HEK293T (cell line): ENCODE measurements around the gene BPI.
"Not testable (repeated sequence)": the region's sequence is repeated elsewhere in the genome, so short reads cannot be mapped to it uniquely, and the experiment has no call there.

Experiments
- CTCF ChIA-PET: fragments of 350-600 bp; formaldehyde crosslinking; extraction: SDS; loops from one replicate; lab custom pipeline; 2021; ENCODE audit warnings: antibody characterized with exemption, inconsistent platforms; lab: Yijun Ruan, JAX
- POLR2A ChIA-PET: fragments of 350-600 bp; formaldehyde crosslinking; extraction: SDS; loops from one replicate; lab custom pipeline; 2020; ENCODE audit warnings: antibody characterized with exemption, inconsistent platforms; lab: Yijun Ruan, JAX
- DNase-seq: peaks from one replicate; pipeline ENCODE4 v3.0.0; 2012; ENCODE audit warnings: mixed read lengths; ENCODE audit errors: extremely low spot score
- ARNT ChIP-seq: fragments of 450-650 bp; IDR thresholded peaks from 2 replicates; pipeline ENCODE4 v1.6.1; 2017; ENCODE audit warnings: mild to moderate bottlenecking
- BHLHE40 ChIP-seq: fragments of 450-650 bp; IDR thresholded peaks from 2 replicates; pipeline ENCODE4 v1.6.1; 2016; ENCODE audit warnings: mild to moderate bottlenecking, moderate library complexity, borderline replicate concordance
- CTBP1 ChIP-seq: fragments of 450-650 bp; IDR thresholded peaks from 2 replicates; pipeline ENCODE4 v1.6.1; 2016; ENCODE audit warnings: borderline replicate concordance
- ELF4 ChIP-seq: fragments of 450-650 bp; IDR thresholded peaks from 2 replicates; pipeline ENCODE4 v1.6.1; 2017; ENCODE audit warnings: antibody characterized with exemption
- FOXA1 ChIP-seq: fragments of 450-650 bp; IDR thresholded peaks from 2 replicates; pipeline ENCODE4 v1.6.1; 2016; ENCODE audit warnings: mild to moderate bottlenecking
- FOXK2 ChIP-seq: fragments of 450-650 bp; IDR thresholded peaks from 2 replicates; pipeline ENCODE4 v1.6.1; 2016; ENCODE audit warnings: mild to moderate bottlenecking
- FOXM1 ChIP-seq: fragments of 450-650 bp; IDR thresholded peaks from 2 replicates; pipeline ENCODE4 v1.6.1; 2017; ENCODE audit warnings: mild to moderate bottlenecking, borderline replicate concordance
- HDGF ChIP-seq: fragments of 450-650 bp; IDR thresholded peaks from 2 replicates; pipeline ENCODE4 v1.6.1; 2017; ENCODE audit warnings: antibody characterized with exemption, borderline replicate concordance
- L3MBTL2 ChIP-seq: fragments of 450-650 bp; conservative IDR thresholded peaks from 2 replicates; pipeline ENCODE4 v1.6.1; 2016; ENCODE audit warnings: mild to moderate bottlenecking
- LEF1 ChIP-seq: fragments of 450-650 bp; IDR thresholded peaks from 2 replicates; pipeline ENCODE4 v1.6.1; 2017; ENCODE audit warnings: mild to moderate bottlenecking, borderline replicate concordance
- NFRKB ChIP-seq: fragments of 450-650 bp; IDR thresholded peaks from 2 replicates; pipeline ENCODE4 v1.6.1; 2016; ENCODE audit warnings: mild to moderate bottlenecking, moderate library complexity
- SP1 ChIP-seq: fragments of 450-650 bp; IDR thresholded peaks from 2 replicates; pipeline ENCODE4 v1.6.1; 2017
- SUZ12 ChIP-seq: fragments of 450-650 bp; IDR thresholded peaks from 2 replicates; pipeline ENCODE4 v1.6.1; 2016; ENCODE audit warnings: mild to moderate bottlenecking
- TARDBP ChIP-seq: fragments of 450-650 bp; IDR thresholded peaks from 2 replicates; pipeline ENCODE4 v1.6.1; 2016
- ZNF384 ChIP-seq: fragments of 450-650 bp; IDR thresholded peaks from 2 replicates; pipeline ENCODE4 v1.6.1; 2016
- TF ChIP-seq, protein P1 (sequence below): fragments of 450-650 bp; IDR thresholded peaks from 2 replicates; pipeline ENCODE4 v1.6.1; 2016

BPI gene

DNA sequence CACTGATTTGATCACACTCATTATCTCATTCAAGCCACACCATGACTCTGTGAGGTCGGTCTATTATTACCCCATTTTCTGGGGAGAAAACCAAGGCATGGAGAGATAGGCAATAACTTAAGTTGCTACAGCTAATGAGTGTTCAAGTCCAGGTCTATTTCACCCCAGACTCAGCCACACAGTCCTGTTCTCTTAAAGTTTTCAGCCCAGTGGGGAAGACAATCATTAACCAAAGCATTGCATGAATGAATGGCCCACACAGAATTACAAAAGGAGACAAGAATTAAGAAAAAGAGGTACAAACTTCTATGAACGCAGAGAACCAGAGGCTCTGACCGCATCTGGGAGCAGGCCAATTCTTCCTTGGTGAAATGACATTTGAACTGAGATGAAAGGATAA is 7.1 kb downstream of the BPI start:
- ChIA-PET POLR2A (interaction anchor here (0.6 kb wide), 1 partner anchor 260 kb away, joined by 3 read pairs; no protein-coding TSS in a partner anchor), CTCF (no interaction called here)
- TF ChIP-seq TARDBP, result no peak
- TF ChIP-seq, protein P1, sequence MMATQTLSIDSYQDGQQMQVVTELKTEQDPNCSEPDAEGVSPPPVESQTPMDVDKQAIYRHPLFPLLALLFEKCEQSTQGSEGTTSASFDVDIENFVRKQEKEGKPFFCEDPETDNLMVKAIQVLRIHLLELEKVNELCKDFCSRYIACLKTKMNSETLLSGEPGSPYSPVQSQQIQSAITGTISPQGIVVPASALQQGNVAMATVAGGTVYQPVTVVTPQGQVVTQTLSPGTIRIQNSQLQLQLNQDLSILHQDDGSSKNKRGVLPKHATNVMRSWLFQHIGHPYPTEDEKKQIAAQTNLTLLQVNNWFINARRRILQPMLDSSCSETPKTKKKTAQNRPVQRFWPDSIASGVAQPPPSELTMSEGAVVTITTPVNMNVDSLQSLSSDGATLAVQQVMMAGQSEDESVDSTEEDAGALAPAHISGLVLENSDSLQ, result no peak
- TF ChIP-seq L3MBTL2, result no peak
- no peak for TF ChIP-seq ELF4
- no peak for TF ChIP-seq SP1
- no peak for TF ChIP-seq ZNF384
- TF ChIP-seq ARNT, result no peak
- no peak for TF ChIP-seq BHLHE40
- TF ChIP-seq LEF1, result no peak
- no peak for TF ChIP-seq FOXK2
- TF ChIP-seq SUZ12, result no peak
- TF ChIP-seq FOXM1, result no peak
- no peak for TF ChIP-seq FOXA1
- no peak for TF ChIP-seq NFRKB
- no peak for TF ChIP-seq CTBP1
- no peak for TF ChIP-seq HDGF
- DNase-seq, result no peak

- no peak for DNase-seq
- ChIA-PET CTCF (no interaction called here), POLR2A (no interaction called here)
- TF ChIP-seq NFRKB (no peak), FOXA1 (no peak), HDGF (no peak), ELF4 (no peak), BHLHE40 (no peak), TARDBP (no peak), FOXK2 (no peak), SUZ12 (no peak)
These were observed 7.5 kb downstream of the BPI start for GRCh38 chr20:38311491-38311890.

DNA sequence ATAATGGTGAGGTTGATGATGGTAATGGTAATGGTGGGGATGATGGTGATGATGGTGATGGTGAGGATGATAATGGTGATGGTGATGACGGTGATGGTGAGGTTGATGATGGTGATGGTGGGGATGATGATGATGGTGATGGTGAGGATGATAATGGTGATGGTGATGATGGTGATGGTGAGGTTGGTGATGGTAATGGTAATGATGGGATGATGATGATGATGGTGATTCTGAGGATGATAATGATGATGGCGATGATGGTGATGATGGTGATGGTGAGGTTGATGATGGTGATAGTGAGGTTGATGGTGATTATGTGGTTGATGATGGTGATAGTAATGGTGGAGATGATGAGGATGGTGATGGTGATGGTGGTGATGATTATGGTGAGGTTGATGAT is 9.7 kb downstream of the BPI start:
- TF ChIP-seq FOXK2 (no peak), NFRKB (no peak), ELF4 (no peak), TARDBP (no peak)
- DNase-seq, result no peak
- POLR2A ChIA-PET, result no interaction called here
- CTCF ChIA-PET, result no interaction called here

GRCh38 chr20:38314350-38314749 is 10.4 kb downstream of the BPI start:
- CTCF ChIA-PET, POLR2A ChIA-PET, DNase-seq: not testable (repeated sequence)

GRCh38 chr20:38315290-38315966 is 11.5 kb downstream of the BPI start:
- DNase-seq, result no peak
- TF ChIP-seq ELF4 (no peak), FOXA1 (no peak), LEF1 (no peak)
- POLR2A ChIA-PET, result no interaction called here
- CTCF ChIA-PET, result no interaction called here

GRCh38 chr20:38316341-38316740 is 12.4 kb downstream of the BPI start:
- ChIA-PET CTCF (interaction anchor here (0.7 kb wide), 1 partner anchor 77 kb away, joined by 4 read pairs; no protein-coding TSS in a partner anchor), POLR2A (no interaction called here)
- no peak for DNase-seq
- TF ChIP-seq, protein P1, result no peak
- TF ChIP-seq FOXK2 (no peak), NFRKB (no peak), L3MBTL2 (no peak), BHLHE40 (no peak), ARNT (no peak), SP1 (no peak), HDGF (no peak), ELF4 (no peak), ZNF384 (no peak), CTBP1 (no peak), FOXM1 (no peak), LEF1 (no peak), FOXA1 (no peak), TARDBP (no peak), SUZ12 (no peak)

DNA sequence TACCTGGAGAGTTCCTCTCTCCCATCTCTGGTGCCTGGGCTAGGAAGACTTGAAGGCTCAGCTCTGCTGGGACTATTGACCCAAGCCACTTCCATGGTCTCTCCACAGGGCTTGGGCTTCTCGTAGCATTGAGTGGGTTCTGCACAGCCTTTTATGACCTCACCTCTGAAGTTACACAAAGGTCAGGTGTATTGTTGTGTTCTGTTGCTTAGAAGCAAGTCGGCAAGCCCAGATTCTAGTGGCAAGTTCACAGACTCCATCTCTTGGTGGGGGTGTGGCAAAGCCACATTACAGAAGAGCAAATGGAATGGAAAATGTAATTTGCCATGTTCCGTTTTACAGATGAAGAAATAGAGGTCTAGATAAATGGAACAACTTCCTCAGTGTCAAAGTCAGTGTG is 13.5 kb downstream of the BPI start:
- POLR2A ChIA-PET, result no interaction called here
- CTCF ChIA-PET, result no interaction called here
- TF ChIP-seq ELF4 (no peak), SUZ12 (no peak), NFRKB (no peak), ARNT (no peak), FOXA1 (no peak), FOXK2 (no peak), L3MBTL2 (no peak), BHLHE40 (no peak), TARDBP (no peak), CTBP1 (no peak), LEF1 (no peak), ZNF384 (no peak), SP1 (no peak), HDGF (no peak), FOXM1 (no peak)
- TF ChIP-seq, protein P1, result no peak
- no peak for DNase-seq
